A549 treated with Hydrocortisone at 1 μM for 4 hours (cell line): ENCODE measurements around the gene LCMT2. TPM values are rescaled to one million over a fixed set of nuclear protein-coding genes. Genes with fewer than 3 reads are reported as not detected.

Experiments used
- total RNA-seq: library from RNA; stranded (reverse); fragments of 200-300 nt; extraction: Qiagen RNA extraction; gene quantifications from 5 replicates; pipeline ENCODE4 v1.2.3, GENCODE V29; 2022

The LCMT2 gene, protein sequence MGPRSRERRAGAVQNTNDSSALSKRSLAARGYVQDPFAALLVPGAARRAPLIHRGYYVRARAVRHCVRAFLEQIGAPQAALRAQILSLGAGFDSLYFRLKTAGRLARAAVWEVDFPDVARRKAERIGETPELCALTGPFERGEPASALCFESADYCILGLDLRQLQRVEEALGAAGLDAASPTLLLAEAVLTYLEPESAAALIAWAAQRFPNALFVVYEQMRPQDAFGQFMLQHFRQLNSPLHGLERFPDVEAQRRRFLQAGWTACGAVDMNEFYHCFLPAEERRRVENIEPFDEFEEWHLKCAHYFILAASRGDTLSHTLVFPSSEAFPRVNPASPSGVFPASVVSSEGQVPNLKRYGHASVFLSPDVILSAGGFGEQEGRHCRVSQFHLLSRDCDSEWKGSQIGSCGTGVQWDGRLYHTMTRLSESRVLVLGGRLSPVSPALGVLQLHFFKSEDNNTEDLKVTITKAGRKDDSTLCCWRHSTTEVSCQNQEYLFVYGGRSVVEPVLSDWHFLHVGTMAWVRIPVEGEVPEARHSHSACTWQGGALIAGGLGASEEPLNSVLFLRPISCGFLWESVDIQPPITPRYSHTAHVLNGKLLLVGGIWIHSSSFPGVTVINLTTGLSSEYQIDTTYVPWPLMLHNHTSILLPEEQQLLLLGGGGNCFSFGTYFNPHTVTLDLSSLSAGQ
- total RNA-seq: 6.0 to 8.2 TPM (median 6.9 TPM) in 5 replicates

DNA sequence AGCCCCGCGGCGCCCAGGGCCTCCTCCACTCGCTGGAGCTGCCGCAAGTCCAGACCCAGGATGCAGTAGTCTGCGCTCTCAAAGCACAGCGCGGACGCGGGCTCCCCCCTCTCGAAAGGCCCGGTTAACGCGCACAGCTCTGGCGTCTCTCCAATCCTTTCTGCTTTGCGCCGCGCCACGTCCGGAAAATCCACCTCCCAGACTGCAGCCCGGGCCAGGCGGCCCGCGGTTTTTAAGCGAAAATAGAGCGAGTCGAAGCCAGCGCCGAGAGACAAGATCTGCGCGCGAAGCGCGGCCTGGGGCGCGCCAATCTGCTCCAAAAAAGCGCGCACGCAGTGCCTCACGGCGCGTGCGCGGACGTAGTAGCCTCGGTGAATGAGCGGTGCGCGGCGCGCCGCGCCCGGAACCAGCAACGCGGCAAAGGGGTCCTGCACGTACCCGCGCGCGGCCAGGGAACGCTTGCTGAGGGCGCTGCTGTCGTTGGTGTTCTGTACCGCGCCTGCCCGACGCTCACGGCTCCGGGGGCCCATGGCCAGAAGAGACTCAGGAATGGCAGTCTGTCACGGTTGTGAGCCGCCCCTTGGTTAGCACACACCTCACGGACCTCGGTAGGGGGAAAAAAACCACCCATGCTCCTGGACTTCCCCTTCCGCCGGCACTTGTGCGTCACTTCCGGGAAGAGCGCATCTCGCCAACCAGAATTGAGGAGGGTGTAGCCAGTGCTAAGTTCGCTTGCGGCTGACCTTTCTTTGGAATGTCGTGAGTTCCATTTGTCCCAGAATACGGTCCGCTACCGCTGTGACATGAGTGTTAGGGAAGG lies at the start of gene LCMT2:
TSS of gene LCMT2 (minus strand) at position 614 of the 820 bp plus-strand sequence. CDS start at position 530, 84 bp downstream.

DNA sequence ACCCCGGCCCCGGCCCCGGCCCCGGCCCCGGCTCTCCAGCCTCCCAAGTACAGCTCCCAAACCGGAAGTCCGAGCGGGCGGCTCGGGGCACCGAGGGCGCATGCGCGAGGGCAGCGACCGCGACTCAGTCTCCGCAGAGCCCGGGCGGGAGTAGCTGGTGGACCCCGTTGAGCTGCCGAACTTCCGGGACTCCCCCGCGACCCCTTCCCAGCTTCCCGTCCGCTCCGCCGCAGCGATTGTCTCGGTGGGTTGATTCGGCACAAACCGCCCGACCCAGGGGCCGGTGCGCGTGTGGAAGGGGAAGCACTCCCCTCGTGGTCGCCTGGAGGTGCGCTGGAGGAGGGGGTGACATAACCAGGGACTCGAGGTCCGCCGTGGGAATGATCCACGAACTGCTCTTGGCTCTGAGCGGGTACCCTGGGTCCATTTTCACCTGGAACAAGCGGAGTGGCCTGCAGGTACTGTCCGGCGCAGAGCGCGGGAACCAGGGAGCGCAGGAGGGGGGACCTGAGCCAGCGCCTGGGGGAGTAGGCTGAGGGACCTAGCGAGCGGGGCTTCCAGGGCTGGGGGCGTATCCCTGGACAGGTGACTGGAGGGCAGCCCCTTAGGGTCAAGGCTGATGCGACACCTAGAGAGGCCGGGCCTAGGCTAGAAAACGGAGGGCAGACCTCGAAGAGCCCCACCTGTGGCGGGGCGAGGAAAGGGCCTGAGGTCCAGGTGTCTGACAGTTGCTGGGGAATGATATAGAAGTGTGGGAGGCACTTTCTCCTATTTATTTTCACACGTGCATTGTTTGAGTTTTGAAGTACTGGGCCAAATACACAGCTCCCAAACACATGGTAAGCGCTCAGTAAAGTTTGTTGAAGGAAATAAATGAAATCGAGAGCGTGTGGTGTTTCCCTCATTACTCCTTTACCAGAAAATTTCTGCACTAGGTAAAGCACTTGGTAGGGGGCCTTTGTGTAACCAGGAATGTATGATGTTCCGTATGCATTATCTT lies 40.9 kb upstream of the LCMT2 start, which contains the start of the genes TUBGCP4 and ZSCAN29:
TSS of gene TUBGCP4 (plus strand) at position 127 of the 1,000 bp plus-strand sequence. CDS start at position 381, 254 bp downstream.
TSS of gene ZSCAN29 (minus strand) at position 69 of the 1,000 bp plus-strand sequence. CDS start 1,130 bp downstream, outside the sequence.

DNA sequence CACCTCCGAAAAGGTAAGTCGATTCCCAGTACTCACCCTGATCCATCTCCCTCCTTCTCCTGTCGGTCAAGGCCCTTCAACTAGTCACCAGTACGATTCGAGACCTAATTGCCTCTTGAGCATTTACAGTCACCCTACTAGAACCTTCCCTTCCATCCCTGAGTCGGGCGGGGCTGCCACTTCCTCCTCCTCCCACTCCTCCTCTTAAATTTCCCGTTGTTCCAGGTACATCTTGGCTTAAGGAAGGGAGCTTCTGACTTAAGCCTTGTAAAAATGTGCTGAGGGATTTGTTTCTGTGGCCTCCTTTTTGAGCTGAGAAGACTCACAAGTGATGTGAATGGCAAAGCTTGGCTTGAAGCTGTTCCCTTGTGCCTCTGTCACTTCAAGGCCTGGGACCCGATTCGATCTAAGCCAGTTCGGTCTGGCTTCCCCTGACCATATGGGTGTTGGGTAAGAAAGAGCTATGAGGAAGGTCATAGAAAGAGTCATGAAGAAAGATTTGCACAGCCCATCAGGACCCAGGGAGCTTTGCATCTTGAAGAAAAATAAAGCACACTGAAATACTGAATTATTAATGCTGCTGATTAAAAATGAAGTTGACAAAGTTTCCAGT lies 28.1 kb downstream of the LCMT2 start, which contains the start of gene TGM7:
TSS of gene TGM7 (minus strand) at position 51 of the 613 bp plus-strand sequence.

Other genes with a start within 250 kb of the LCMT2 start
- gene UBR1, start 224.5 kb downstream of the LCMT2 start, total RNA-seq: 3.3 to 5.3 TPM (median 4.2 TPM) in 5 replicates
- 8.8 to 10.3 TPM (median 9.5 TPM) in 5 replicates for gene TMEM62, start 197.0 kb downstream of the LCMT2 start, total RNA-seq
- 25.9 to 28.5 TPM (median 26.4 TPM) in 5 replicates for gene CCNDBP1, start 145.2 kb downstream of the LCMT2 start, total RNA-seq
- gene EPB42, start 109.6 kb downstream of the LCMT2 start, total RNA-seq: not detected in 5 replicates
- not detected in 5 replicates for gene TGM5, start 63.6 kb downstream of the LCMT2 start, total RNA-seq
- not detected in 5 replicates for gene TGM7, start 28.3 kb downstream of the LCMT2 start, total RNA-seq
- gene ZSCAN29, start 40.5 kb upstream of the LCMT2 start, total RNA-seq: 6.7 to 11.6 TPM (median 8.7 TPM) in 5 replicates
- 4.7 to 6.8 TPM (median 6.0 TPM) in 5 replicates for gene TUBGCP4, start 40.5 kb upstream of the LCMT2 start, total RNA-seq
- 13.6 to 22.8 TPM (median 16.9 TPM) in 5 replicates for gene TP53BP1, start 162.6 kb upstream of the LCMT2 start, total RNA-seq
- gene MAP1A, start 187.0 kb upstream of the LCMT2 start, total RNA-seq: 0.50 to 0.76 TPM (median 0.60 TPM) in 5 replicates